IMR-90 (cell line): ENCODE measurements around the gene NOTO. TPM values are rescaled to one million over a fixed set of nuclear protein-coding genes. Genes with fewer than 3 reads are reported as not detected.

Source experiments
- ATAC-seq: fragments of 200-7000 bp; cut with Tn5 transposase; 2 replicates; pipeline ENCODE4 v1.9.1; 2020; ENCODE audit warnings: low read depth, mild to moderate bottlenecking, moderate library complexity
- BruUV-seq: library from RNA; stranded (reverse); fragments of 400-500 nt; replicated peaks from 2 replicates; lab custom pipeline; 2021; lab: Mats Ljungman, UMichigan
- CTCF ChIA-PET: fragments of 300-600 bp; formaldehyde crosslinking; extraction: SDS; loops from one replicate; lab custom pipeline; 2021; ENCODE audit warnings: antibody characterized with exemption; lab: Yijun Ruan, JAX
- POLR2A ChIA-PET: fragments of 300-600 bp; sonication (Branson Sonifier 250); formaldehyde crosslinking; loops from one replicate; lab custom pipeline; 2022; ENCODE audit warnings: antibody characterized with exemption; ENCODE audit not compliant: unreplicated experiment; lab: Charles Lee
- DNase-seq: peaks from one replicate; pipeline ENCODE4 v3.0.0; 2013
- H2AFZ ChIP-seq: replicated peaks from 2 replicates; pipeline ENCODE3; 2013; ENCODE audit warnings: low read length, mild to moderate bottlenecking; ENCODE audit not compliant: poor library complexity
- H2AK5ac ChIP-seq: 2 replicates; pipeline ENCODE4 v1.6.1; 2013; ENCODE audit warnings: low read depth, low read length, inconsistent platforms
- H2AK9ac ChIP-seq: replicated peaks from 2 replicates; pipeline ENCODE3; 2013; ENCODE audit warnings: mild to moderate bottlenecking, low read depth, low read length, moderate library complexity; ENCODE audit not compliant: poor library complexity
- H2BK120ac ChIP-seq: 2 replicates; pipeline ENCODE4 v1.6.1; 2013; ENCODE audit warnings: low read depth, low read length, inconsistent platforms
- H2BK15ac ChIP-seq: 3 replicates; pipeline ENCODE4 v1.6.1; 2013; ENCODE audit warnings: low read depth, low read length, inconsistent platforms
- H2BK20ac ChIP-seq: 2 replicates; pipeline ENCODE4 v1.6.1; 2013; ENCODE audit warnings: low read depth, mild to moderate bottlenecking, inconsistent platforms, low read length, moderate library complexity
- H2BK5ac ChIP-seq: 2 replicates; pipeline ENCODE4 v1.6.1; 2013; ENCODE audit warnings: mild to moderate bottlenecking, low read depth, low read length, inconsistent platforms; ENCODE audit not compliant: poor library complexity, severe bottlenecking
- H3K14ac ChIP-seq: replicated peaks from 2 replicates; pipeline ENCODE4 v1.6.1; 2013; ENCODE audit warnings: low read depth, low read length, inconsistent platforms
- H3K18ac ChIP-seq: 2 replicates; pipeline ENCODE4 v1.6.1; 2013; ENCODE audit warnings: low read depth, low read length, control low read depth
- H3K23ac ChIP-seq: 2 replicates; pipeline ENCODE4 v1.6.1; 2013; ENCODE audit warnings: low read depth, low read length, inconsistent platforms
- H3K27ac ChIP-seq: 2 replicates; pipeline ENCODE4 v1.5.1; 2013; ENCODE audit warnings: mild to moderate bottlenecking, control low read depth, low read length; ENCODE audit not compliant: insufficient read depth
- H3K27me3 ChIP-seq: 2 replicates; pipeline ENCODE4 v1.6.1; 2013; ENCODE audit warnings: low read length; ENCODE audit not compliant: control insufficient read depth, insufficient read depth
- H3K36me3 ChIP-seq: 2 replicates; pipeline ENCODE4 v1.6.1; 2013; ENCODE audit warnings: low read length, mixed read lengths; ENCODE audit not compliant: control insufficient read depth, insufficient read depth
- H3K4ac ChIP-seq: 2 replicates; pipeline ENCODE4 v1.6.1; 2013; ENCODE audit warnings: low read depth, low read length, inconsistent platforms
- H3K4me1 ChIP-seq: 2 replicates; pipeline ENCODE4 v1.6.1; 2013; ENCODE audit warnings: low read length, mixed read lengths; ENCODE audit not compliant: control insufficient read depth, insufficient read depth
- H3K4me2 ChIP-seq: 2 replicates; pipeline ENCODE4 v1.6.1; 2013; ENCODE audit warnings: low read depth, mild to moderate bottlenecking, control low read depth, low read length, moderate library complexity
- H3K4me3 ChIP-seq: 2 replicates; pipeline ENCODE4 v1.5.1; 2013; ENCODE audit warnings: low read depth, mild to moderate bottlenecking, control low read depth, low read length, moderate library complexity; ENCODE audit not compliant: insufficient read depth
- H3K56ac ChIP-seq: 2 replicates; pipeline ENCODE4 v1.6.1; 2013; ENCODE audit warnings: low read length, inconsistent platforms; ENCODE audit not compliant: insufficient read depth; ENCODE audit errors: extremely low read depth
- H3K79me1 ChIP-seq, 2 experiments: 2 replicates each; pipeline ENCODE4 v1.6.1; 2013; ENCODE audit warnings: low read length in 2 of 2, inconsistent platforms in 1 of 2, low read depth in 1 of 2
- H3K9ac ChIP-seq: 2 replicates; pipeline ENCODE4 v1.6.1; 2013; ENCODE audit warnings: low read depth, low read length, control low read depth
- H3K9me1 ChIP-seq: 2 replicates; pipeline ENCODE4 v1.6.1; 2013; ENCODE audit warnings: low read length, inconsistent platforms; ENCODE audit not compliant: insufficient read depth
- H3K9me3 ChIP-seq: 2 replicates; pipeline ENCODE4 v1.6.1; 2013; ENCODE audit warnings: low read length; ENCODE audit not compliant: control insufficient read depth, insufficient read depth
- H4K20me1 ChIP-seq: 2 replicates; pipeline ENCODE4 v1.6.1; 2013; ENCODE audit warnings: low read length, inconsistent platforms; ENCODE audit not compliant: insufficient read depth
- H4K5ac ChIP-seq: 2 replicates; pipeline ENCODE4 v1.6.1; 2013; ENCODE audit warnings: mild to moderate bottlenecking, low read depth, low read length, control low read depth
- H4K8ac ChIP-seq, 2 experiments: 2 replicates each; pipeline ENCODE4 v1.6.1; 2013; ENCODE audit warnings: low read depth in 2 of 2, low read length in 2 of 2, control low read depth in 1 of 2, inconsistent platforms in 1 of 2
- H4K91ac ChIP-seq: 2 replicates; pipeline ENCODE4 v1.6.1; 2013; ENCODE audit warnings: low read depth, low read length, inconsistent platforms; ENCODE audit not compliant: insufficient read depth
- BHLHE40 ChIP-seq: fragments of 150-350 bp; IDR thresholded peaks from 2 replicates; pipeline ENCODE4 v1.6.1; 2016; ENCODE audit warnings: mild to moderate bottlenecking, low read depth, low read length
- CEBPB ChIP-seq: IDR thresholded peaks from 2 replicates; pipeline ENCODE4 v1.6.1; 2012; ENCODE audit warnings: low read depth, low read length, improper control_type of control experiment
- CHD1 ChIP-seq: IDR thresholded peaks from 2 replicates; pipeline ENCODE4 v1.6.1; 2012; ENCODE audit warnings: low read depth, low read length, improper control_type of control experiment
- FOS ChIP-seq: fragments of 150-350 bp; IDR thresholded peaks from 2 replicates; pipeline ENCODE4 v1.6.1; 2016; ENCODE audit warnings: low read depth, low read length
- MAFK ChIP-seq: IDR thresholded peaks from 2 replicates; pipeline ENCODE4 v1.6.1; 2012; ENCODE audit warnings: low read depth, low read length, improper control_type of control experiment
- MXI1 ChIP-seq: IDR thresholded peaks from 2 replicates; pipeline ENCODE4 v1.6.1; 2012; ENCODE audit warnings: low read depth, mild to moderate bottlenecking, low read length, moderate library complexity, borderline replicate concordance
- NFE2L2 ChIP-seq: fragments of 150-350 bp; IDR thresholded peaks from 2 replicates; pipeline ENCODE4 v1.6.1; 2016; ENCODE audit warnings: low read depth, mild to moderate bottlenecking, low read length
- POLR2A ChIP-seq: IDR thresholded peaks from 2 replicates; pipeline ENCODE4 v1.6.1; 2012; ENCODE audit warnings: mild to moderate bottlenecking, low read depth, low read length
- RAD21 ChIP-seq: IDR thresholded peaks from 2 replicates; pipeline ENCODE4 v1.6.1; 2012; ENCODE audit warnings: low read length, improper control_type of control experiment
- RCOR1 ChIP-seq: IDR thresholded peaks from 2 replicates; pipeline ENCODE4 v1.6.1; 2012; ENCODE audit warnings: mild to moderate bottlenecking, low read length, improper control_type of control experiment; ENCODE audit not compliant: insufficient replicate concordance
- RFX5 ChIP-seq: IDR thresholded peaks from 2 replicates; pipeline ENCODE4 v1.8.0; 2012; ENCODE audit warnings: low read depth, mild to moderate bottlenecking, low read length, moderate library complexity
- SMC3 ChIP-seq: fragments of 150-350 bp; IDR thresholded peaks from 2 replicates; pipeline ENCODE4 v1.6.1; 2016; ENCODE audit warnings: low read depth, mild to moderate bottlenecking, antibody characterized with exemption, low read length, moderate library complexity
- WGBS, 2 experiments: methylation state at CpG; one replicate each; pipeline versions ENCODE4 v1.1.5 to v1.1.7; 2013; ENCODE audit warnings: missing lambda C conversion rate in 2 of 2; ENCODE audit not compliant: insufficient read length in 1 of 2; ENCODE audit errors: extremely low coverage in 2 of 2; 5-methylcytosine and 5-hydroxymethylcytosine counted together
- dilution Hi-C: fragments of 300-500 bp; cut with HindIII; formaldehyde crosslinking; loops from one replicate; pipeline ENCODE4 v1.14.3; 2018; ENCODE audit warnings: low sequenced_read_pairs; ENCODE audit not compliant: unreplicated experiment
- in situ Hi-C: fragments of 300-500 bp; cut with MboI; formaldehyde crosslinking; loops from 3 replicates; pipeline ENCODE4 v1.14.3; 2019; ENCODE audit warnings: low sequenced_read_pairs, inconsistent platforms, mixed read lengths
- intact Hi-C: fragments of 100-400 bp; cut with micrococcal nuclease; formaldehyde crosslinking; loops from 2 replicates; pipeline ENCODE4 v1.10.0; 2022
- polyA plus RNA-seq, 3 experiments: library from polyadenylated mRNA; depleted of rRNA; stranded (reverse); fragments of >200 nt; gene quantifications; 2 replicates each; pipeline ENCODE4 v1.2.3, GENCODE V29; 2012; ENCODE audit warnings: low replicate concordance in 1 of 3
- total RNA-seq: library from RNA; depleted of rRNA; stranded (reverse); fragments of >200 nt; gene quantifications from 2 replicates; pipeline ENCODE4 v1.2.3, GENCODE V29; 2012
- TF ChIP-seq, protein P1 (sequence below): fragments of 150-350 bp; IDR thresholded peaks from 2 replicates; pipeline ENCODE4 v1.6.1; 2017; ENCODE audit warnings: mild to moderate bottlenecking, antibody characterized with exemption, low read length, low read depth
- TF ChIP-seq, protein P2 (sequence below): fragments of 150-350 bp; IDR thresholded peaks from 2 replicates; pipeline ENCODE4 v1.6.1; 2016; ENCODE audit warnings: low read depth, mild to moderate bottlenecking, low read length, moderate library complexity, borderline replicate concordance

NOTO gene
- total and polyA plus RNA-seq, 2 of the 4 experiments (the other 2 are of a cell fraction), result not detected

DNA sequence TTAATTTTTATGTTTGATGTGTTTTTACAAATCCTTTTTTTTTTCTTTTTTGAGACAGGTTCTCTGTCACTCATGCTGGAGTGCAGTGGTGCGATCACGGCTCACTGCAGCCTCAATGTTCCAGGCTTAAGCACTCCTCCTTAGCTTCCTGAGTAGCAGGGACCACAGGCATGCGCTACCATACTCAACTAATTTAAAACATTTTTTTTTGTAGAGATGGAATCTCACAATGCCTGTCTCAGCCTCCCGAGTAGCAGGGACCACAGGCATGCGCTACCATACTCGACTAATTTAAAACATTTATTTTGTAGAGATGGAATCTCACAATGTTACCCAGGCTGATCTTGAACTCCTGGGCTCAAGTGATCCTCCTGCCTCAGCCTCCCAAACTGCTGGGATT lies 3.2 kb downstream of the NOTO start:
- CTCF ChIA-PET, result no interaction called here
- intact Hi-C loops (no loop called here), in situ Hi-C loops (no loop called here), dilution Hi-C loops (no loop called here)
- H4K20me1 ChIP-seq, result no peaks in the 10 kb centered on the region
- POLR2A ChIA-PET, result no interaction called here
- no peak overlapping the region for H2BK5ac ChIP-seq
- no CpG with 5 or more reads among the region's 6 CpGs for WGBS, 2 experiments
- H3K14ac ChIP-seq, result no peak overlapping the region
- no peak for TF ChIP-seq POLR2A
- no peak for TF ChIP-seq CEBPB
- TF ChIP-seq, protein P1, sequence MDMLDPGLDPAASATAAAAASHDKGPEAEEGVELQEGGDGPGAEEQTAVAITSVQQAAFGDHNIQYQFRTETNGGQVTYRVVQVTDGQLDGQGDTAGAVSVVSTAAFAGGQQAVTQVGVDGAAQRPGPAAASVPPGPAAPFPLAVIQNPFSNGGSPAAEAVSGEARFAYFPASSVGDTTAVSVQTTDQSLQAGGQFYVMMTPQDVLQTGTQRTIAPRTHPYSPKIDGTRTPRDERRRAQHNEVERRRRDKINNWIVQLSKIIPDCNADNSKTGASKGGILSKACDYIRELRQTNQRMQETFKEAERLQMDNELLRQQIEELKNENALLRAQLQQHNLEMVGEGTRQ, result no peak
- TF ChIP-seq RCOR1, result no peak
- TF ChIP-seq RAD21, result no peak
- no peak for TF ChIP-seq MXI1
- no peak for TF ChIP-seq CHD1
- TF ChIP-seq NFE2L2, result no peak
- no peak for TF ChIP-seq RFX5
- TF ChIP-seq BHLHE40, result no peak
- no peak for TF ChIP-seq MAFK
- TF ChIP-seq SMC3, result no peak
- TF ChIP-seq, protein P2, sequence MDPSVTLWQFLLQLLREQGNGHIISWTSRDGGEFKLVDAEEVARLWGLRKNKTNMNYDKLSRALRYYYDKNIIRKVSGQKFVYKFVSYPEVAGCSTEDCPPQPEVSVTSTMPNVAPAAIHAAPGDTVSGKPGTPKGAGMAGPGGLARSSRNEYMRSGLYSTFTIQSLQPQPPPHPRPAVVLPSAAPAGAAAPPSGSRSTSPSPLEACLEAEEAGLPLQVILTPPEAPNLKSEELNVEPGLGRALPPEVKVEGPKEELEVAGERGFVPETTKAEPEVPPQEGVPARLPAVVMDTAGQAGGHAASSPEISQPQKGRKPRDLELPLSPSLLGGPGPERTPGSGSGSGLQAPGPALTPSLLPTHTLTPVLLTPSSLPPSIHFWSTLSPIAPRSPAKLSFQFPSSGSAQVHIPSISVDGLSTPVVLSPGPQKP, result no peak
- TF ChIP-seq FOS, result no peak
- BruUV-seq, result no TSS peak
- H3K9me1 ChIP-seq, result no peaks in the 10 kb centered on the region
- no peak overlapping the region for H4K91ac ChIP-seq
- H4K5ac ChIP-seq, result no peak overlapping the region
- H3K56ac ChIP-seq, result no peak overlapping the region
- no peak overlapping the region for H3K18ac ChIP-seq
- peaks cover 59% of the 10 kb centered on the region for H3K27me3 ChIP-seq
- no peak overlapping the region for H3K4me2 ChIP-seq
- DNase-seq (no peak), ATAC-seq (no peak)
- no peak overlapping the region for H3K9ac ChIP-seq
- H4K8ac ChIP-seq, result no peak overlapping the region
- no peak overlapping the region for H2AK5ac ChIP-seq
- no peak overlapping the region for H3K4me3 ChIP-seq
- H2AK9ac ChIP-seq, result no peak overlapping the region
- H3K4ac ChIP-seq, result no peak overlapping the region
- H3K27ac ChIP-seq, result no peak overlapping the region
- H3K9me3 ChIP-seq, result no peaks in the 10 kb centered on the region
- H2BK15ac ChIP-seq, result no peak overlapping the region
- no peaks in the 10 kb centered on the region for H3K36me3 ChIP-seq
- no peak overlapping the region for H2AFZ ChIP-seq
- H3K79me1 ChIP-seq, result no peaks in the 10 kb centered on the region
- peaks cover 2% of the 10 kb centered on the region; the same call in 1 of the 2 replicates for H3K4me1 ChIP-seq
- H3K23ac ChIP-seq, result no peak overlapping the region
- H2BK20ac ChIP-seq, result no peak overlapping the region
- H2BK120ac ChIP-seq, result no peak overlapping the region
